Sigmoid colon (tissue), 4 donors: ENCODE measurements around the gene TMTC2.

Source experiments
- POLR2A ChIP-seq, 2 donors: fragments of 450-650 bp; IDR thresholded peaks; one replicate each; pipeline ENCODE4 v1.6.1; 2016; ENCODE audit warnings: antibody characterized with exemption in 2 of 2, mild to moderate bottlenecking in 2 of 2, moderate library complexity in 2 of 2
- POLR2AphosphoS5 ChIP-seq, 4 donors: sonication (generic); formaldehyde crosslinking; IDR thresholded peaks; one replicate each; pipeline ENCODE4 v1.6.1; 2017; ENCODE audit warnings: antibody characterized with exemption in 4 of 4

DNA sequence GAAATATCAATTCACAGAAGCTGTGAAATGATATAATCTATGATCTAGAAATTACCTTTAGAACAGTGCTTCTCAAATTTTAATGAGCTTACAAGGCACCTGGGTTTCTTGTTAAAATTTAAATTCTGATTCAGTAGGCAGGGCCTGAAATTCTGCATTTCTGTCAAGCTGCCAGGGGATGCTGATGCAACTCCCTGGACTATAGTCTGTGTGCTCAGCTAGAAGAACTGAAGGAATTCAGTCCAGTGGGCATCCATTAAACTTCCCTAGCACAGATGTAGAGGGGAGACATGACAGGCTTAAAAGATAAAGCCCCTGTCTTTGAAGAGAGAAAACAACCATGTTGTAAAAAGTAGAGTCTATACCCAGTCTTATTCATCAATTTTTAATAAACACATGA lies 441.8 kb downstream of the TMTC2 start:
- TF ChIP-seq POLR2AphosphoS5 (IDR thresholded peaks at IDR 0.05), result no peak
- TF ChIP-seq POLR2A (IDR thresholded peaks at IDR 0.05), result no peak
